8988T (cell line): ENCODE data around the gene PRKACA.

Source experiments
- DNase-seq: peaks from one replicate; pipeline ENCODE4 v3.0.0; 2011

Gene PRKACA

DNA sequence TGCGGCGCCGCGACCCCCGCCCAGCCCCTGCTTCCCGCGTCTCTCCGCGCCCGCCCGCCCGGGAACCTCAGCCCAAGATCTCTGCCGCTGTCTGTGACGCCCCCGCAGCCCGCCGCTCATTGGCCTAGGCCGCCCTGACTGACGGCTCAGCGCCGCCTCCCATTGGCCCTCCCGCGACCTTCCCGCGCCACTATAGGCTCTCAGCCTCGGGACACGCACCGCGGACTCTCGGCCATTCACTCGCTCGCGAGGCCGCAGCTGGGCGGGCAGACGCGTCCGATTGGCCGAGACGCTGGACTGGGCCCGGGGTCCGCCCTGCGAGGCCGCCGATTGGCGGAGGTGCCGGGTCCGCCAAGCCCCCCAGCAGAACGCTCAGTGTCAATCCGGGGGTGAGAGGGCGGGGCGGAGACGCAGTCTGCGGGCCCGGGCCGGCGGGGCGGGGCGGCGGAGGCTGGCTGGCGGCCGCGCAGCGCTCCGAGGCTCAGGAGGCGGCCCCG, at the start of gene PRKACA:
Gene PRKACA (minus strand): TSS at position 95 of the 497 bp plus-strand sequence. CDS start 215 bp downstream, outside the sequence.
- peak; percentile 93 for DNase-seq

DNA sequence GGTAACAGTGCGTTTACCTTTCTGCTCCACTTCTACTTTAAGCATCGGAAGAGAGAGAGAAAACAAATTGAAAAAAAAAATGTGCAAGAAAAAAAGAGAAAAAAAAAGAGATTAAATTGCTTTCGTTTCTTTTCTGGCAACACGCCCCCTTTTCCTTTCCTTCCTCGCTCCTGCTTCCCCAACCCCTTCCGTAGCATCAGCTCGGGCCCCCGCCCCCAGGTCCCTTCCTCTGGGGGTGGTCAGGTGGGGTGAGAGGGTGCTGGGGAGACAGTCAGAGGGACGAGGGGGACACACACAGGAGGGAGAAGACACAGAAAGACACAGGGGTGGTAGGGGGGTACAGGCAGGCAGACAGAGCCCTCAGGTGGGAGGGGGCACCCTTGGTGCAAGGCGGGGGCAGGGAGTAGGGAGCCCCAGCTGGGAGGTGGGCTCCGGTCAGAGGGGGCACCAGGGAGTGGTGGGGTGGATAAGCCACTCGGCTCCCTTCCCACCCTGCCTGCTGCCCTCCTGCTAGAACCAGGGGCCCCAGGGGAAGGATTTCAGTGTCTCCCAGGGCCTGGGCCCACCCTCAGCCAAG, 49.5 kb upstream of the PRKACA start:
- DNase-seq: no peak

DNA sequence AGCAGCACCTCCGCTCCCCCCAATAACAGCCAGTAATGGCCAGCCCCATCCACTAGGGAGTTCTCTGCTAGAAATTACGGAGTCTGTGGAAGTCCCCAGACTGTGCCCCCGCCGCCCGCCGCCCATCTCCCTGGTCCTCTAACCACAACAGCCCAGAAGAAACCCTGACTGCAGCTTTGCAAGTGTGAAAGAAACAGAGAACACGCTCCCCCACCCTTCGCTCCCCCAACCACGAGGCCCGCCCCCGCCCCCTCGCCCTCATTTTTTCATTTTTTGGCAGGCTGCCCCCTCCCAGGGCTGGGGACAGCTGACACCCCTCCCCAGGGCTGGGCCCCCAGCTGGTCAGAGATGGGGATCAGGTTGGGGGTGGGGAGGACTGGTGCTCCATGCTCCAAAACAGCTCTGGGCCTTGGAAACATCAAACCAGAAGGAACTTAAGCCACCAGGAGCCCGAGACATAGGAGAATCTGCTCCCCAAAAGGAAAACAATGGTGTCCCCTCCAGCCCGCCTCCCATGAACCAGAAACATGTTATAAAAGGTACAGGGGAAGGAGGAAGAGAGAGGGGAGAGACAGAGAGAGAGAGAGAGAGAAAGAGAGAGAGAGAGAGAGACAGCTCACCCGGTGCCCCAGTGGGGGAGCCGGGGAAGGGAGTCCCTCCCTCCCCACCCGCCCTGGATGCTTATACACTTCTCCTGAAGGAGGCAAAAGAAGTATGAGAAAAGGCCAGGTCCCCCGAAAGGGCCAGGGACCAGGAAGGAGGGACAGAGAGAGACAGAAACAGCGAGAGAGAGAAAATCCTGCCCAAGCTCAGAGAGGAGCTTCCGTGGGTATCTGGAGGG, 48.6 kb upstream of the PRKACA start:
- DNase-seq: no peak

DNA sequence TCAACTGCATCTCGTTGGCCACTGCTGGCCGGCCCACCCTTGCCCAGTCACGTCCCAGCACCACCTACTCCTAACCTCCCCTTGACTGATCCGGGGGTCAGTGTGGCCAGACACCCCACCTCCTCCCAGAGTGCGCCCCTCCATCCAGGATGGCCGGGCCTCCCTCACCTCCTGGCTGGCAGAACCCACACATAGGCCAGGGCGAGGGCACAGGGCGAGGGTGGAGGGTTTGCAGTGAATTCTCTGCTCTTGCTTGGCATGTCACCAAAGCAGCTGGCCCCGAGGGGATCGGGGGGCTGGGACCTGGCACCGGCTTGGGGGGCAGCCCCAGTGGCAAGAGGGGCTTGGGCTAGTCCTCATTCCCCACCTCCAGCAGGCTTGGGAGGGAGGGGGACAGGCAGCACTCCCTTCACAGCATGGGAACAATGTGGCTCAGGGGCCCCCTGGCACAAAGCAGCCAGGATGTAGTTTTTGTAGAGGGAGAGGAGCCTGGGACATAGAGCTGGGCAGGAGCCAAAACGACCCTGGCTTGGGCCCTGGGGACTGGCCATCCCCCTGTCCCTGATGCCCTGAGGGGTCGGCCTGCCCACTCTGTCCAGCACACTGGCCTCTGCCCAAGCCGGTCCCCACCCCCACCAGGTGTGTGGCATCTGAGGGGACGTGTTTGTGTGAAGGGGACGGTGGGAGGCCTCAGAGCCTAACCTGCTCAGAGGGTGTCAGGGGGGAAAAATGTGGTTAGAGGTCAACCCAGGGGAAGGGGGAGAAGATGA, 47.3 kb upstream of the PRKACA start:
- no peak for DNase-seq

DNA sequence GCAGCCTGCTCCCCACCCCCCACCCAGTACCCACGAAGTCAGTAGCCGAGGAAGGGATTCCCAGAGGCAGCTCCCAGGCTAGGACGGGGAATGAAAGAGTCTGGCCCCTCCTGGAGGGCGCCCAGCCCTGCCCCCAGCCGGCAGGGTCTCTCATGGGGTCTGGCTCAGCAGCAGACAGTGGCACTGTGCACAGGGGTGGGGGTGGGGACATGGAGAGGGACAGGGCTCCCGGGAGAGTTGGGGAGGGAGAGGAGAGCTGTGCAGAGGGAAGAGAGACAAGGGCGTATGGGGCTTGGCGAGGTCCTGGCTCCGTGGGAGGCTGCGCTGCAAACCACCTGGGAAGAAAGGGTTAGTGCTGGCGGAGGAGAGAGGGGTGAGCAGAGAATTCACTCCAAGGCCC, 46.5 kb upstream of the PRKACA start:
- DNase-seq: no peak

DNA sequence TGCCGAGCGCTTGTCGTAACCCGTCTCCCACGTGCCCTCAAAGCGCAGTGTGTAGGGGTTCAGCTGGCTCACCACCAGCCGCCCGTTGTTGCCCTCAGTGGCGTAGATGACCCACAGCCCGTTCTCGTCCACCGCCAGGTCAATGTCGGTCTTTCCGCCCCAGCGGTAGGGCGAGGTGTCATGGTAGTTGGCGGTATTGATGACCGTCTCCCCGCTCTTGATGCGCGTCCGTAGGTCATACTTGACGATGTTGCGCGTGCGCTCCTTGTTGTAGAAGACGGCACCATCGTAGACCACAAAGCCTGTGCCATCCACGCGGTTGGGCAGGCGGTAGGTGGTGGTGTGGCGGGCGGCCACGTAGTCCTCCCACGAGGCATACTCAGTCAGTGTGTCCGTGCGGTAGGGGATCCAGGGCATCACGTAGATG, 45.3 kb upstream of the PRKACA start:
- DNase-seq: no peak

DNA sequence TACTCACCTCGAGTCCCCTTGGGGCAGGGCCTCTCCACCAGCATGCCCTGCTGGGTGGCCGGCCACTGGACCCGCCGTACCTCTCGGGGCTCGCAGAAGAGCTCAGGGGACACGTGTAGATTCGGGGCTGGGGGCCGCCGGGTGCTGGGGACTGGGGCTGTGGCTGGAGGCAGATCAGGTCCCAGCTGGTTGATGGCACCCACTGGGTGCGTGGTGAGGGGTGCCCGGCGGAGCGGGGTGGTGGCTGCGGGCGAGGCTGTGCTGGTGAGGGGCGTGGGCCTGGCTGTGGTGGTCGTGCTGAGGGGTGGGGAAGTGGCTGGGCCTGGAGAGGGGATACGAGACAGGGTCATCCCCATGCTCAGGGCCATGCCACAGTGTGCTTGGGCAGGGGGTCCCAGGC, 43.7 kb upstream of the PRKACA start:
- no peak for DNase-seq

DNA sequence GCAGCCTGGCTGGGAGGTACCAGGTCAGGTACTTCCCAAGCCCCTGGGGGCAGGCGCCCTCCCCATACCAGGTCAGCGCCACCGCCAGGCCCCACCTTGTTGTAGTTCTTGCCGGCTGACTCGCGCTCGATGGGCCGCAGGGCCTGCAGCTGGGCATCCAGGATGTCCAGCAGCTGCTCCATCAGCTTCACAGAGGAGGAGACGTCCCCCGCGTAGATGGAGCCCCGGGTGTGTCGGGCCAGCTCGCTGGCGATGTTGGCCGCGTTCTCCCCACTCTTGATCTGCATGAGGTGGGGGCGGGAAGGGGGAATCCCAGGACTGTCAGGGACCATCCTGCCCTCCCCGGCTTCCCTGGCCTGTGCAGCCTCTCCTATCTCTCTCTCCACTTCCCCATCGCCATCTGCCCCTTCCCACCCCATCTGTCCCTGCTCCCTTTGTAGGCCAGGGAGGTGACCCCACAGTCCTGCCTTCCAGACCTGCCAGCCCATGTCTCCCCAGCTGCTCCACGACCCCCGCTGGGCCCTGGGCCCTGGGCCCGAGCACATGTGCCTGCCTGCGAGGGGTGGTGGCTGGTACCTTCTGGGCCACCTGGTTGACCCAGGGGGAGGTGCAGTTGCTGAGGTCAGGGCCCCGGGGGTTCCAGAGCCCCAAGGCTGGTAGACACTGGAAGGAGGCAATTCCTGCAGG, 42.6 kb upstream of the PRKACA start:
- DNase-seq: no peak

DNA sequence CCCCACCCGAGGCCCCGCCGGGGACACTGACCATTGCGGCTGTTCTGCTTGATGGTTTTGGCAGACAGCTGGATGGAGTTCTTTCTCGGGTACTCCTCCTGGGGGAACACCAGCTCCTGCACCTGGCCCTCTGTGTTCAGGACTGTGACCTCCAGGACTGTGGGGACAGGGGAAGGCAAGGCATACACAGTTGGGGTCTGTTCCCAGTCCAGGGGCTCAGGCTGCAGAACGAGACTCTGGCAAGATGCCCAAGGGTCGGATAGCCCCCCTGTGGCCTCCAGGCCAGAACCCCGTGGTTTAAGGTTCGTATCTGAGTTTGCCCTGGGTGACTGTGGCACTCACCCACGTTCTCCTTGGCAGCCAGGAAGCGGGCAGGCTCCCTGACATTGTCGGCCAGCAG, 41.5 kb upstream of the PRKACA start:
- no peak for DNase-seq

DNA sequence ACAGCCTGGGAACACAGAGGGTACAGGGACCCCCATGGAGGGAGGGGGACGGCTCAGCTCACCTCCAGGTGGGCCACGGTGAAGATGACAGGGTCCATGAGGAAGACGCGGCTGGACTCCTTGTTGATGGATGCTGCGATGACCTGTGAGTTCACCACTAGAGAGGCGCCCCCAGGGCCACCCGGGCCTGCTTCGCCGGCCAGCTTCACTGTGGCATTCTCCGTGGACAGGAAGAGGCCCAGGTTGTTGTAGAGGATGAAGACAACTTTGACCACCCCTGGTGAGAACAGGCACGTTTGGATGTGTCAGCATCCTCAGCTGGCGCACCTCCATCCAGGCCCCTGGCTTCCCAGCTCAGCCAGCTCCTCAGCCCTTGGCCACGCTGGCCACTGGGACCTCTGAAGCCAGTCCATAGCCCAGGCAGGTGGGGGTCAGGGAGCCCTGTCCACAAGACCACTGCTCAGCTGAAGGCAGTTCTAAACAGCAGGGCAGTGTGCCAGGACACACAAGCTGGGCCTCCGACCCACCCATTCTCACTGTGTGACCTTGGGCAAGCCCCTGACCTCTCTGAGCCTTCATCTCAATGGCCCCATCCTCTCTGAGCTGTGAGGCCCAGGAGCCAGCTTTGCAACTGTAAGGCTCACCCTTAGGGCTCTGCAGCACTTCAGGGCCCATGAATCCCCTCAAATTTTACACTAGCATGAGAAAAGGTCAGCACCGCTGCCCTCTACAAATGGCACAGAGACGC, 40.9 kb upstream of the PRKACA start:
- DNase-seq: no peak

DNA sequence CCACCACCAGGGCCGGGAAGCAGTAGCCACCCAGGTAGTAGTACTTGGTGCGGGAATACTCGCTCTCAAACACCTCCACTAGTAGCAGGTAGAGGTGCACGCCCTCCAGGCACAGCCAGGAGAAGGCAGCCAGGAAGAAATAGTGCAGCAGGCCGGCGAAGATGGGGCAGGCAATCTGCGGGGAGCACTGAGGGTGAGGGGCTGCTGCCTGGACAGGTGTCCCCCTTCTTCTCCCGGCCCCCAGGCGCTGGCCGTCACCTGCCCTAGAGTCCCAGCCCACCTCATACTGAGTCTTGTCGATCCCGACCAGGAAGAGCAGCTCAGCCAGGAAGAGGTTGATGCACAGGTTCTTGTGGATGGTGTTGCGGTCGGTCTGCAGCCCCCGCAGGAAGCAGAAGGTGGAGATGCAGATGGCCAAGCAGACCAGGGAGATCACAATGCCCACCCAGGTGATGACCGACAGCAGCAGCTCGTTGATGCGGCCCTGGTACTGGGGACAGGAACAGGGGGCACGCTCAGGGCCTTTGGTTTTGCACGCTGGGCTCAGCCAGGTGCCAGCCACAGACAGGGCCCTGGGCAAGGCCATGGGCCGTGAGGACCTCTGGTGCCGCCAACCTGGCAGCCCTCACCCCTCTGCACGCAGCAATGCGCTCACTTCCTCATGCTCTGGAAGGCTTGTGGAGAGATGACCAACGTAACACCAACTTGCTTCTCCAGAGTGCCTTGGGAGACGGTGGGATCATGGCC, 39.6 kb upstream of the PRKACA start:
- DNase-seq: no peak

DNA sequence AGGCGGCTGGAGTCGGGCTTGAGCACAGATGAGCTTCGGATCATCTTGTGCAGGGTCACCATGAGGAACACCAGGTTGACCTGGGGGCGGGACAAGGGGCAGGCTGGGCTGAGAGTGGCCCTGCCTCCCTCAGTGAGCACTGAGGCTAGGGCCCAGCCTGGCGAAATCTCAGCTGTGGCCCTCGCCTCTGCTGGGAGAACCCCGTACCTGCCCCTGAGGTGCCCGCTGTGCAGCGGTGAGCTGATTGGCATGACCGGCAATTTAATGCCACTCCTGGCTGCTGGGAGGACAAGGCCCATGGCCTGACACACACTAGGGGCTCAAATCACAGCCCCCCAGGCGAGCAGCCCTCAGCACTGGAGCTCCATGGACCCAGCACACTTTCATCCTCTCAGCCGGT, 38.6 kb upstream of the PRKACA start:
- DNase-seq: no peak

DNA sequence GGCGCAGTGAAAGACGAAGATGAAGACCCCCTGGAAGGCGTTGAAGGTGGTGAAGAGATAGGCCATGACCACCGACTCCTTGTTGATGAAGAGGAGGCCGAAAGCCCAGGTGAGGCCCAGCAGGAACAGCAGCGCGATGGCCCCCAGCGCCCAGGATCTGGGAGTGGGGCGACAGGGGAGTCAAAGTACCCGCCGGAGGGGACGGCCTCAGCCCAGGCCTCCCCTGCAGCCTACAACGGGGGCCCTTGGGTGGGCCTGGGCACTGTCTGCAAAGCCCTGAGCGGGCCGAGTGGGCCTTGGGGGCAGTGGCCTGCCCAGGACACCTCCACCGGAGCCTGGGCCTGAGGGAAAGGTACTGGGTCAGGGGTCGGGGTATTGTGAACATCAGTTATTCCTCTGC, 37.8 kb upstream of the PRKACA start:
- DNase-seq: no peak

DNA sequence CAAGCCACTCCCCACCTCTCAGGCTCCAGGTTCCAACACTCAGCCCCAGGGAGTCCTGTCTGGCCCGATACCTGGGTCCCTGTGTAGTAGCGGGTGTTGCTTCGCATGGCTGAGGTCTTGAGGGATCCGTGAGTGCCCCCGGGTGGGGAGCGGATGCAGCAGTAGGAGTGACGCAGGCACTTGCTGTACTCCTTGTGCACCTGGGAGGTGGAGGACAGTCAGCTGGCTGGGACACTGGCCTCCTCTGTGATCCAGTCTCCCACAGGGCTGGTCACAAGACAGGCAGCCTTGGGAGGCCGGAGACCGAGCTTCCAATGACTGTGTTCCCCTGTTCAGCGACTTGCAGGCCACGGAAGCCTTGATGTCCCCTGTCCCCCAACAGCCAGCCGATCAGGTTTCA, 35.2 kb upstream of the PRKACA start:
- DNase-seq: no peak

DNA sequence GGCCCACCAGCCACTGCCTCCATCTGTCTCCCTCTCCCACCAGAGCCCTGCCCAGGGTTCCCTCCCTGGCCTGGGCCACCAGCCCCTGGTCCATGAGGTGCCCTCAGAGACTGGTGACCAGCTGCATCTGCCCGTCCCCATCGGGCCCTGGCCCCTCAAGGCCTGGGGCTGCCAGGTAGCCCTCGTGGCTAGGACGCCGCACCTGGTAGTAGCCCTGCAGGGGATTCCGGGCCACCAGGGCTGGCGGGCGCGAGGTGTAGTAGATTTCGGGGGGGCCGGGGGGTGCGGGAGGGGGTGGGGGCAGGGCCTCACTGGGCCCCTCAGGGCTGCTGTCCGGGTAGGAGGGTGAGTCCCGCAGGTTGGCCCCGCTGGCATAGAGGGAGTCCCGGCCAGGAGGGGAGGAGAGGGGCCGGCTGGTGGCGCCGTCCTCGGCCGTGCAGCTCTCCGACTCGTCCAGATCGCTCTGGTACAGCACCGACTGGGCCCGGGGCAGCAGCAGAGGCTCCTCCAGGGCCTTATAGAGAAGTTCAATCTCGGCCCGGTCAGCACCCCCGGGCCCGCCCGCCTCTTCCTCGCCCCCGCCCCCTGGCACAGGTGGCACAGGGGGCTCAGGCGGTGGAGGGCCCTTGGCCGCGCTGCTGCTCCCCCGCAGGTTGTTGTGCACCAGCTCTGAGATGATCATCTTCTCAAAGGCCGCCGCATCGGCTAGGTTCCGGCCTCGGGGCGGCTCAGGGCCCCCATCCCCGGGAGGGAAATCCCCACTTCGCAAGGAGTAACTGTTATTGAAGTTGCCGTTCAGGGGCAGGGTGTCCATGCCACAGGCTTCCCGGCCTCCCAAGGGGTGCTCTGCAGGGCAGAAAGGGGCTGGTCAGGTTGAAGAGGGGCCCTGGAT, 33.5 kb upstream of the PRKACA start:
- no peak for DNase-seq

DNA sequence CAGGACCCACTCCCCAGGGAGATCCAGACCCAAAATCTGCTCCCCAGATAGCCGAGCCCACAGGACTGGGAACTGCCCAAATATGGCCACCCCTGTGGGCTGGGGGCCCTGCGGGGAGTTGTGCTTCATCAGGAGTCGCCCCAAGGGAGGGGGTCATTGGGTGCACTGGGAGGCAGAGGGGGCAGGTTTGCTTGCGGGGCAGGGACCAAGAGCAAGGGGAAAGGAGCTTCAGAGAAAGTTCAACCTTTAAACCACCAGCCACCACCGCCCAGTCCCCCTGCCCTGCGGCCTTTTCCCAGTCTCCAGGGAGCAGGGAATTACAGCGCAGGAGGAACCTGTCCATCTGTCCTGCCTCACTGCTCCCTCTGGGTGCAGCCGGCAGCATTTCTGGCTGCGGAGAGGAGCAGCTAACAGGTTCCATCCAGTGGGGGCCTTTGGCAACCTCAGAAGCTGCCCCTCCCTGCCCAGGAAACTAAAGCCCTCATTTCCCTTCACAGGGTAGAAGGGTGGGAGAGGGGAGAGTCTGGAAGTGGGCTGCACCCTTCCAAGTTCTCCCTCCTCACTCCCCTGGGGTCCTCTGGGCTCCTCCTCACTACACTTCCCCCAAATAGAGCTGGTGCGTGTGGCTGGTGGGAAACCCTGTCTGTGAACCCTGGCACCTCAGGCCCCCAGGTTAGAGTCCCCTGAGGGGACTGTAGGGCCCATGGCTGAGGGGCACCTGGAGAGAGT, 32.6 kb upstream of the PRKACA start:
- DNase-seq: no peak

DNA sequence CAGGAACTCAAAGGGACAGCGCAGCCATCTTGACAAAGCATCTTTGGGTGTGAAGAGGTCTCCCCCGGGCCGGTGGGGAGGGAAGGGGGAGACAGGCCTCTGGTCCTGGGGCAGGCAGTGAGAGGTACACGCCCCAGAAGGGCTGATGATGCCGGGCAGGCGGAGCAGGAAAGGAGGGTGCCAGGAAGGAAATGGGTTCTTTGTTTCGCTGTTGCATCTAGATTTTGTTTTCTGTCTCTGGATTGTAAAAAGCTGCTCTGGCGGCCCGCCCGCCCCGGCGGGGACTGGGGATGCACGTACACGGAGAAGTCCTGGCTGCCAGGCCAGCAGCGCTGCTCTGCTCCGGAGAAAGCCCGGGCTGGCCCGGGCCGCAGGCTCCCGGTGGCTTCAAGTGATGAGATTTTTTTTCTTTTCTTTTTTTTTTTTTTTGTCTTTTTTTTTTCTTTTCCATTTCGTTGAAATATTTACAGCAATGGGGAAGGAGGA, 32.0 kb upstream of the PRKACA start:
- no peak for DNase-seq

DNA sequence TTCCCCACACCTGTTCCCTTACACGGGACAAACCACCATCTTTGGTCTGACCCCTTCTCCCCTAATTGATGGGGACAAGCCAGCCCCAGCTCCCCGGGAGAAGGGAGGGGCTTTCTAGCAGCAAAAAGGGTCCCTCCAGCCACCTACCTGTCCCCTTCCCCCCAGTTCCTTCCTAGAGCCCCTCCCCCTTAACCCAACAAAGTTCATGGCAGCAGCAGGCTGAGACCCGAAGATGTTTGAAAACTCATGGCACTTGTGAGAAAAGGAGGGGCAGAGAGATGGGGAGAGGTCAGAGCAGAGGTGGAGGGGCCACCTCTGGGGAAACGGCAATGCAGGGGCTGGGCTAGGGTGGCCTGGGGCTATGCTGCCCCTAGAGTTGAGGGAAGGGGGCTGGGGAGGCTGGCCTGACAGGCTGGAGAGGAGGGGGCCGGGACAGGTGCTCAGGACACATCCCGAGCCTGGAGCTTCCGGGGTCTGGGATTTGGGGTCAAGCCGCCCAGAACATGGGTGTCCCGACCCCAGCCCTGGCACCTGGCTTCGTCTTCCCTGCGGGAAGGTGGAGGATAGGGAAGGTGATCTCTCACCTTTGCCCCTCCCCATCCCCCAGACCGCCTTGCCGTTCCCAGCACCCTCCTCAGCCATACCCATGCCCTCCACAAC, 31.3 kb upstream of the PRKACA start:
- DNase-seq: no peak
